ENCODE results near the gene SLIT3.

The SLIT3 gene

DNA sequence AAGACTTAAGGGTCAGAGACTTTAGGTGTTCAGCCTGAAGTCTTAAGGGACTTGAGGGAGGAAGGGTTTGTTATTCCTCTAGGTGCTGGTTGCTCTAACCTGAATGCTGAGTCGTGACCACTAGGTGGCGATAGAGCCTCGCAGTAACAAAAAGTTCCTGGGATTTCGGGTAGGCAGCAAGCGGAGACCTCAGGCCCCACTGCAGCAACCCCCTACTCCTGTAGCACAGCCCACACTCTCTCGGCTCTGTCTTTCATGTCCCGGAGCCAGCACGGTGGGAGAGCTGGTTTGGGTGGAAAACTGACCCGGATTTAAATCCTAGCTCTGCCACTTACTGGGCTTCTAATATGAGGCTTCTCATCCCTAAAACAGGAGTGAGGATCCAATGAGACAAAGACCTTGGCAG is 621.4 kb downstream of the SLIT3 start:
- Histone ChIP-seq H3K27ac (ENCODE audit: low read length) (no peak overlapping the region), H3K27me3 (ENCODE audit: low read depth, low read length) (no peaks in the 10 kb centered on the region), H3K36me3 (ENCODE audit: control insufficient read depth in 1 of 2, insufficient read depth in 2 of 2, low read length in 2 of 2) (no peaks in the 10 kb centered on the region), H3K9me3 (ENCODE audit: control insufficient read depth in 1 of 2, low read length in 2 of 2) (no peaks in the 10 kb centered on the region), H3K4me1 (ENCODE audit: control insufficient read depth in 1 of 2, insufficient read depth in 2 of 2, low read length in 2 of 2) (peaks cover 0 to 9% of the 10 kb centered on the region in 2 donors), H3K4me3 (ENCODE audit: low read depth in 1 of 2, low read length in 2 of 2) (no peak overlapping the region)

GRCh38 chr5:168676501-168676900 is 624.4 kb downstream of the SLIT3 start:
- H3K9me3 ChIP-seq (ENCODE audit: control insufficient read depth in 1 of 2, low read length in 2 of 2), result no peaks in the 10 kb centered on the region
- H3K4me1 ChIP-seq (ENCODE audit: control insufficient read depth in 1 of 2, insufficient read depth in 2 of 2, low read length in 2 of 2), result peaks cover 0 to 4% of the 10 kb centered on the region in 2 donors
- no peaks in the 10 kb centered on the region for H3K27me3 ChIP-seq (ENCODE audit: low read depth, low read length)
- H3K27ac ChIP-seq (ENCODE audit: low read length), result no peak overlapping the region
- peaks cover 0 to 4% of the 10 kb centered on the region in 2 donors for H3K36me3 ChIP-seq (ENCODE audit: control insufficient read depth in 1 of 2, insufficient read depth in 2 of 2, low read length in 2 of 2)
- no peak overlapping the region for H3K4me3 ChIP-seq (ENCODE audit: low read depth in 1 of 2, low read length in 2 of 2)

- H3K4me1 ChIP-seq (ENCODE audit: control insufficient read depth in 1 of 2, insufficient read depth in 2 of 2, low read length in 2 of 2), result peaks cover 0 to 4% of the 10 kb centered on the region in 2 donors
- H3K27me3 ChIP-seq (ENCODE audit: low read depth, low read length), result no peaks in the 10 kb centered on the region
- H3K9me3 ChIP-seq (ENCODE audit: control insufficient read depth in 1 of 2, low read length in 2 of 2), result no peaks in the 10 kb centered on the region
Observed at GRCh38 chr5:168675883-168676408, 625.0 kb downstream of the SLIT3 start.

DNA sequence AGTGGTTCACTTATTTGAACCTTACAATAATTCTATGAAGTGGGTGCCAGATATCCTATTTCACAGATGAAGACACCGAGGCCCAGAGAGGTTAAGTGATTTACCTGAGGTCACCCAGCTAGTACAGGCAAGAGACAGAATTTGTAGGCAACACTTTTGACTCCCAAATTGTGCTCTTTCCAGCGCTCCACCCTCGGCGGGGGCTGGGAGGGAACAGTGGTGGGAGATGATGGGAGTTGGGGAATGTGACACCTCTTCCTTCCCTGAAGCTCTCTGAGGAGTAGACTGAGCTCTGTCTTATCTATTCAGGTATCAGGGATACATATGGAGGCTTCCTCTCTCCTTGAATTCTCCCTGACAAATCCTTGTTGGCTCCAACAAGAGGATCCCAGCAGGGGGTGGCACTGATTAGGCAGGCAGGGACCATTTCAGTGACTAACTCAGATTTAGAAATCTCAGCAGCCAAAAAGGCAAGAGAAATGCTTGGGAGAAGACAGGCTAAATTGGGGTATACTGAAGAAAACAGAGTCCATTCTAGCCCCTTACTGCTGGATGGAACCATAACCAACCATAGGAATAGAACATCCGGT is 626.0 kb downstream of the SLIT3 start:
- Histone ChIP-seq H3K9me3 (ENCODE audit: control insufficient read depth in 1 of 2, low read length in 2 of 2) (no peaks in the 10 kb centered on the region), H3K27me3 (ENCODE audit: low read depth, low read length) (no peaks in the 10 kb centered on the region), H3K27ac (ENCODE audit: low read length) (no peak overlapping the region), H3K36me3 (ENCODE audit: control insufficient read depth in 1 of 2, insufficient read depth in 2 of 2, low read length in 2 of 2) (peaks cover 0 to 6% of the 10 kb centered on the region in 2 donors), H3K4me3 (ENCODE audit: low read depth in 1 of 2, low read length in 2 of 2) (no peak overlapping the region), H3K4me1 (ENCODE audit: control insufficient read depth in 1 of 2, insufficient read depth in 2 of 2, low read length in 2 of 2) (peaks cover 0 to 4% of the 10 kb centered on the region in 2 donors)

More at GRCh38 chr5:168675883-168676408, 625.0 kb downstream of the SLIT3 start:
- H3K36me3 ChIP-seq (ENCODE audit: control insufficient read depth in 1 of 2, insufficient read depth in 2 of 2, low read length in 2 of 2), result peaks cover 0 to 4% of the 10 kb centered on the region in 2 donors
- H3K4me3 ChIP-seq (ENCODE audit: low read depth in 1 of 2, low read length in 2 of 2), result no peak overlapping the region
- H3K27ac ChIP-seq (ENCODE audit: low read length), result no peak overlapping the region

- Histone ChIP-seq H3K4me1 (ENCODE audit: control insufficient read depth in 1 of 2, insufficient read depth in 2 of 2, low read length in 2 of 2) (no peaks in the 10 kb centered on the region), H3K9me3 (ENCODE audit: control insufficient read depth in 1 of 2, low read length in 2 of 2) (no peaks in the 10 kb centered on the region), H3K36me3 (ENCODE audit: control insufficient read depth in 1 of 2, insufficient read depth in 2 of 2, low read length in 2 of 2) (peaks cover 0 to 15% of the 10 kb centered on the region in 2 donors), H3K27ac (ENCODE audit: low read length) (no peak overlapping the region), H3K27me3 (ENCODE audit: low read depth, low read length) (no peaks in the 10 kb centered on the region), H3K4me3 (ENCODE audit: low read depth in 1 of 2, low read length in 2 of 2) (no peak overlapping the region)
Observed at GRCh38 chr5:168672888-168673287, 628.1 kb downstream of the SLIT3 start.

GRCh38 chr5:168672016-168672415 is 628.9 kb downstream of the SLIT3 start:
- H3K4me3 ChIP-seq (ENCODE audit: low read depth in 1 of 2, low read length in 2 of 2), result no peak overlapping the region
- H3K9me3 ChIP-seq (ENCODE audit: control insufficient read depth in 1 of 2, low read length in 2 of 2), result no peaks in the 10 kb centered on the region
- H3K27ac ChIP-seq (ENCODE audit: low read length), result no peak overlapping the region
- no peaks in the 10 kb centered on the region for H3K4me1 ChIP-seq (ENCODE audit: control insufficient read depth in 1 of 2, insufficient read depth in 2 of 2, low read length in 2 of 2)
- H3K36me3 ChIP-seq (ENCODE audit: control insufficient read depth in 1 of 2, insufficient read depth in 2 of 2, low read length in 2 of 2), result peaks cover 0 to 15% of the 10 kb centered on the region in 2 donors
- H3K27me3 ChIP-seq (ENCODE audit: low read depth, low read length), result no peaks in the 10 kb centered on the region

- no peaks in the 10 kb centered on the region for H3K9me3 ChIP-seq (ENCODE audit: control insufficient read depth in 1 of 2, low read length in 2 of 2)
- no peaks in the 10 kb centered on the region for H3K27me3 ChIP-seq (ENCODE audit: low read depth, low read length)
- H3K36me3 ChIP-seq (ENCODE audit: control insufficient read depth in 1 of 2, insufficient read depth in 2 of 2, low read length in 2 of 2), result peaks cover 0 to 21% of the 10 kb centered on the region in 2 donors
- H3K27ac ChIP-seq (ENCODE audit: low read length), result no peak overlapping the region
- H3K4me3 ChIP-seq (ENCODE audit: low read depth in 1 of 2, low read length in 2 of 2), result no peak overlapping the region
- no peaks in the 10 kb centered on the region for H3K4me1 ChIP-seq (ENCODE audit: control insufficient read depth in 1 of 2, insufficient read depth in 2 of 2, low read length in 2 of 2)
Observed at GRCh38 chr5:168670881-168671575, 629.9 kb downstream of the SLIT3 start.

DNA sequence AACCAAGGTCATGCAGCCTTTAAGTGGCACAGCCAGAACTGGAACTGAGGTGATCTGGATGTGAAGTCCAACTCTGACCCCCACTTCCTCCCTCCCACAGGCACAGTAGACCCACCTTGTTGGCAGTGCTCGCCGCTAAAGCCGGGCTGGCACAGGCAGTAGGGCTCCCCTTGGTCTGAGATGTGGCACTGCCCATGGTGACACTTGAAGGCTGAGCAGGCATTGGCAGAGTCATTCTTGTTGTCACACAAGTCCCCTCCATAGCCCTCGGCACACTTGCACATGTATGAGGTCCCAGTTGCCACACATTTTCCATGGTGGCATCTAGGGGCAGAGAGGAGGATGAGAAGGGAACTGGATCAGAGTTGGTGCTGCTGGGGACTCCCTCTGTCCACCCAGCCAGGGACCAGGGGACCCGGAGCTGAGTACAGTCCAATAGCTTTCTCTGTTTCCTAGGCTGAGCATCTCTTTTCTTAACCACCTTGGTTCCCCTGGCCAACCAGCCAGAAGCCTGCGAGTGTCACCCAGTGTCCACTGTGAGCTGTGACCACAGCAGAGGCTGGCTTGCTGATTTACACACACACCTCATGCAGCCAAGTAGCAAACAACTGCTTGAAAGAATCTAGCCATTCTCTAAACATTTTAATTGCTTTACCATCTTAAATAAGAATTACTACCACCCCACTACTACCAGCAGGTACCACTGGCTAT is 631.1 kb downstream of the SLIT3 start:
- H3K36me3 ChIP-seq (ENCODE audit: control insufficient read depth in 1 of 2, insufficient read depth in 2 of 2, low read length in 2 of 2), result peaks cover 0 to 21% of the 10 kb centered on the region in 2 donors
- no peaks in the 10 kb centered on the region for H3K4me1 ChIP-seq (ENCODE audit: control insufficient read depth in 1 of 2, insufficient read depth in 2 of 2, low read length in 2 of 2)
- no peaks in the 10 kb centered on the region for H3K9me3 ChIP-seq (ENCODE audit: control insufficient read depth in 1 of 2, low read length in 2 of 2)
- no peak overlapping the region for H3K4me3 ChIP-seq (ENCODE audit: low read depth in 1 of 2, low read length in 2 of 2)
- no peak overlapping the region for H3K27ac ChIP-seq (ENCODE audit: low read length)
- no peaks in the 10 kb centered on the region for H3K27me3 ChIP-seq (ENCODE audit: low read depth, low read length)

DNA sequence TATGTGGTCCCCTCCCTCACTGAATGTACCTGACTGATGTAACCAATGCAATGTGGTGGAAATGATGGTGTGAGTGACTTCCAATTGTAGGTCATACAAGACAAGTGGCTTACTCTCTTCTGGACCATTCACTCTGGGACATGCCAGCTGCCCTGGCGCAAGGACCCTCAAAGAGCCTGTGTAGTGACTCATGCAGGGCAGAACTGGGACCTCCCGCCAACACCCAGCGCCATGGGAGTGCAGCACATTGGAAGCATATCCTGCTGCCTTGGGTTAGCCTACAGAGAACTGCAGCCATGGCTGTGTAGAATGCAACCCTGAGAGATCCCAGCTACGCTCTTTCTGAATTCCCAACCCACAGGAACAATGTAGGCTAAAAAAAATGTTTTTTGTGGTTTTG is 631.8 kb downstream of the SLIT3 start:
- Histone ChIP-seq H3K36me3 (ENCODE audit: control insufficient read depth in 1 of 2, insufficient read depth in 2 of 2, low read length in 2 of 2) (peaks cover 0 to 21% of the 10 kb centered on the region in 2 donors), H3K27me3 (ENCODE audit: low read depth, low read length) (no peaks in the 10 kb centered on the region), H3K4me1 (ENCODE audit: control insufficient read depth in 1 of 2, insufficient read depth in 2 of 2, low read length in 2 of 2) (no peaks in the 10 kb centered on the region), H3K27ac (ENCODE audit: low read length) (no peak overlapping the region), H3K4me3 (ENCODE audit: low read depth in 1 of 2, low read length in 2 of 2) (no peak overlapping the region), H3K9me3 (ENCODE audit: control insufficient read depth in 1 of 2, low read length in 2 of 2) (no peaks in the 10 kb centered on the region)

- Histone ChIP-seq H3K4me1 (ENCODE audit: control insufficient read depth in 1 of 2, insufficient read depth in 2 of 2, low read length in 2 of 2) (no peaks in the 10 kb centered on the region), H3K4me3 (ENCODE audit: low read depth in 1 of 2, low read length in 2 of 2) (no peak overlapping the region), H3K27ac (ENCODE audit: low read length) (no peak overlapping the region), H3K9me3 (ENCODE audit: control insufficient read depth in 1 of 2, low read length in 2 of 2) (no peaks in the 10 kb centered on the region), H3K27me3 (ENCODE audit: low read depth, low read length) (no peaks in the 10 kb centered on the region), H3K36me3 (ENCODE audit: control insufficient read depth in 1 of 2, insufficient read depth in 2 of 2, low read length in 2 of 2) (peaks cover 0 to 21% of the 10 kb centered on the region in 2 donors)
Observed at GRCh38 chr5:168668078-168668477, 632.9 kb downstream of the SLIT3 start.

GRCh38 chr5:168667301-168667840 is 633.6 kb downstream of the SLIT3 start:
- peaks cover 0 to 17% of the 10 kb centered on the region in 2 donors for H3K36me3 ChIP-seq (ENCODE audit: control insufficient read depth in 1 of 2, insufficient read depth in 2 of 2, low read length in 2 of 2)
- H3K27ac ChIP-seq (ENCODE audit: low read length), result no peak overlapping the region

More at GRCh38 chr5:168667301-168667840, 633.6 kb downstream of the SLIT3 start:
- H3K4me3 ChIP-seq (ENCODE audit: low read depth in 1 of 2, low read length in 2 of 2), result no peak overlapping the region
- H3K4me1 ChIP-seq (ENCODE audit: control insufficient read depth in 1 of 2, insufficient read depth in 2 of 2, low read length in 2 of 2), result no peaks in the 10 kb centered on the region
- H3K9me3 ChIP-seq (ENCODE audit: control insufficient read depth in 1 of 2, low read length in 2 of 2), result no peaks in the 10 kb centered on the region
- H3K27me3 ChIP-seq (ENCODE audit: low read depth, low read length), result no peaks in the 10 kb centered on the region
